HepG2 (cell line): ENCODE results near the gene TACC2. TPM values are rescaled to one million over a fixed set of nuclear protein-coding genes. Genes with fewer than 3 reads are reported as not detected.

Experiments
- ATAC-seq: fragments of 200-7000 bp; cut with Tn5 transposase; 3 replicates; pipeline ENCODE4 v1.9.1; 2020; ENCODE audit warnings: mild to moderate bottlenecking, moderate library complexity
- BruUV-seq: library from RNA; stranded (reverse); fragments of 400-500 nt; replicated peaks from 2 replicates; lab custom pipeline; 2021; lab: Mats Ljungman, UMichigan
- CTCF ChIA-PET: fragments of 300-600 bp; formaldehyde crosslinking; extraction: SDS; loops from one replicate; lab custom pipeline; 2021; ENCODE audit warnings: low total read pairs, inconsistent platforms, low intra/inter-chr PET ratio; lab: Yijun Ruan, JAX
- POLR2A ChIA-PET: fragments of 350-600 bp; sonication (Branson Sonifier 250); formaldehyde crosslinking; loops from one replicate; lab custom pipeline; 2020; ENCODE audit warnings: antibody characterized with exemption, inconsistent platforms; lab: Yijun Ruan, JAX
- DNase-seq: peaks from one replicate; pipeline ENCODE4 v3.0.0-alpha.2; 2015; ENCODE audit warnings: low spot score
- FAIRE-seq: peaks from 3 replicates; lab custom pipeline; 2011; peaks lifted over from hg19 to GRCh38; lab: Jason Lieb, UNC
- H2AFZ ChIP-seq: one replicate; pipeline ENCODE4 v1.6.1; 2011; ENCODE audit warnings: low read length, inconsistent platforms
- H3K27ac ChIP-seq: fragments of 300-600 bp; 3 replicates; pipeline ENCODE4 v1.8.0; 2011; ENCODE audit warnings: mixed run types, mild to moderate bottlenecking, mixed read lengths, low read length, inconsistent platforms; ENCODE audit not compliant: insufficient read depth; ENCODE audit errors: extremely low read length
- H3K27me3 ChIP-seq, 2 experiments: fragments of 200-600 bp in 1 of 2; 2 replicates in 1 of 2; 3 replicates in 1 of 2; pipeline versions ENCODE4 v1.6.0 to v1.8.0; 2011; ENCODE audit warnings: low read length in 2 of 2, mild to moderate bottlenecking in 2 of 2, moderate library complexity in 2 of 2, inconsistent platforms in 1 of 2; ENCODE audit not compliant: insufficient read depth in 2 of 2, control insufficient read depth in 1 of 2
- H3K36me3 ChIP-seq, 2 experiments: fragments of 200-600 bp in 1 of 2; replicated peaks in 1 of 2; 2 replicates in 1 of 2; 3 replicates in 1 of 2; pipeline versions ENCODE4 v1.5.1 to v1.8.0; 2011; ENCODE audit warnings: low read length in 2 of 2, inconsistent platforms in 1 of 2; ENCODE audit not compliant: insufficient read depth in 2 of 2, control insufficient read depth in 1 of 2
- H3K4me1 ChIP-seq: 2 replicates; pipeline ENCODE4 v1.5.1; 2012; ENCODE audit warnings: low read length, inconsistent platforms; ENCODE audit not compliant: insufficient read depth
- H3K4me2 ChIP-seq: 2 replicates; pipeline ENCODE4 v1.6.0; 2011; ENCODE audit warnings: low read depth, low read length, inconsistent platforms
- H3K4me3 ChIP-seq, 3 experiments: fragments of 200-600 bp in 1 of 3; sonication (generic), shearing (Covaris generic) in 1 of 3; replicated peaks in 1 of 3; 2 replicates each; pipeline ENCODE4 v1.5.1; 2011 to 2016; ENCODE audit warnings: low read length in 3 of 3, inconsistent platforms in 2 of 3, low read depth in 2 of 3, mild to moderate bottlenecking in 2 of 3, control low read depth in 1 of 3, mixed read lengths in 1 of 3; ENCODE audit not compliant: insufficient read depth in 1 of 3
- H3K79me2 ChIP-seq: one replicate; pipeline ENCODE4 v1.6.1; 2011; ENCODE audit warnings: low read length, inconsistent platforms; ENCODE audit not compliant: insufficient read depth
- H3K9ac ChIP-seq: 2 replicates; pipeline ENCODE4 v1.6.0; 2011; ENCODE audit warnings: mild to moderate bottlenecking, low read depth, low read length, inconsistent platforms; ENCODE audit not compliant: insufficient read depth
- H3K9me3 ChIP-seq: 2 replicates; pipeline ENCODE4 v1.5.1; 2012; ENCODE audit warnings: mild to moderate bottlenecking, low read length
- H4K20me1 ChIP-seq: 2 replicates; pipeline ENCODE4 v1.6.0; 2011; ENCODE audit warnings: inconsistent platforms, mild to moderate bottlenecking, low read length, moderate library complexity; ENCODE audit not compliant: insufficient read depth
- ARID5B ChIP-seq: IDR thresholded peaks from 2 replicates; pipeline ENCODE4 v1.4.0; 2020; ENCODE audit warnings: mild to moderate bottlenecking, missing genetic modification reagents
- ASH2L ChIP-seq: fragments of 300-600, 200-600 bp; sonication (generic); IDR thresholded peaks from 2 replicates; pipeline ENCODE4 v1.7.0; 2017; ENCODE audit warnings: low read depth, mild to moderate bottlenecking, moderate library complexity, mixed read lengths, low read length; ENCODE audit not compliant: insufficient read length
- CSRNP2 ChIP-seq: sonication (generic); formaldehyde crosslinking; conservative IDR thresholded peaks from 2 replicates; pipeline ENCODE4 v1.8.0; 2022; ENCODE audit warnings: low read depth, missing genetic modification reagents
- DMAP1 ChIP-seq: IDR thresholded peaks from 2 replicates; pipeline ENCODE4 v1.6.1; 2016
- KAT2B ChIP-seq: fragments of 150-350 bp; IDR thresholded peaks from 2 replicates; pipeline ENCODE4 v1.6.1; 2014; ENCODE audit warnings: low read depth, low read length, borderline replicate concordance
- NR3C1 ChIP-seq: sonication (generic); formaldehyde crosslinking; IDR thresholded peaks from 2 replicates; pipeline ENCODE4 v1.4.0; 2020; ENCODE audit warnings: missing genetic modification reagents
- PATZ1 ChIP-seq: sonication (generic); formaldehyde crosslinking; IDR thresholded peaks from 2 replicates; pipeline ENCODE4 v1.4.0; 2020; ENCODE audit warnings: missing genetic modification reagents
- SIX4 ChIP-seq: sonication (generic); formaldehyde crosslinking; IDR thresholded peaks from 2 replicates; pipeline ENCODE4 v1.4.0; 2020; ENCODE audit warnings: missing genetic modification reagents
- THAP7 ChIP-seq: sonication (generic); formaldehyde crosslinking; IDR thresholded peaks from 2 replicates; pipeline ENCODE4 v1.8.1; 2023; ENCODE audit warnings: mild to moderate bottlenecking, missing genetic modification reagents
- ZMYM4 ChIP-seq: sonication (generic); formaldehyde crosslinking; IDR thresholded peaks from 2 replicates; pipeline ENCODE4 v1.8.1; 2023; ENCODE audit warnings: mild to moderate bottlenecking, missing genetic modification reagents
- ZNF281 ChIP-seq: sonication (generic); formaldehyde crosslinking; IDR thresholded peaks from 2 replicates; pipeline ENCODE4 v1.4.0; 2020; ENCODE audit warnings: missing genetic modification reagents, borderline replicate concordance
- WGBS: methylation state at CpG from one replicate; pipeline ENCODE4 v1.1.6; 2017; ENCODE audit warnings: low lambda C conversion rate; 5-methylcytosine and 5-hydroxymethylcytosine counted together
- in situ Hi-C: cut with HindIII; loops from 2 replicates; pipeline ENCODE4 v1.10.0; 2017; ENCODE audit warnings: low pct_unique_long_range_greater_than_20kb; ENCODE audit not compliant: extremely low pct_ligation_motif_present
- intact Hi-C: fragments of 100-400 bp; cut with micrococcal nuclease; formaldehyde crosslinking; loops from one replicate; pipeline ENCODE4 v1.10.0; 2022; ENCODE audit not compliant: unreplicated experiment
- polyA plus RNA-seq, 8 experiments: library from polyadenylated mRNA; depleted of rRNA in 3 of 8; stranded (reverse) in 7 of 8; unstranded in 1 of 8; fragments of >200 nt; fragmentation: Illumina TruSeq in 4 of 8; extraction: Trizol in 4 of 8; gene quantifications; 2 replicates each; pipeline versions ENCODE4 v1.2.1 to v1.2.3, GENCODE V29; 2011 to 2016; ENCODE audit warnings: low read depth in 4 of 8, missing spikeins in 1 of 8, mixed read lengths in 1 of 8; ENCODE audit not compliant: insufficient read depth in 1 of 8
- total RNA-seq, 5 experiments: library from RNA; depleted of rRNA; stranded (reverse); fragments of >200 nt; fragmentation: Illumina TruSeq; extraction: Trizol; gene quantifications; 2 replicates each; pipeline ENCODE4 v1.2.3, GENCODE V29; 2016; ENCODE audit warnings: low read depth in 1 of 5

Gene TACC2
- total and polyA plus RNA-seq, 2 of the 13 experiments (the other 11 are each of a cell fraction or from before 2014, with no cell fraction given): 11.8 to 16.0 TPM

GRCh38 chr10:122044045-122044661, 55.2 kb downstream of the TACC2 start:
- peak overlapping the region; percentile 29; the same call in 1 of the 2 replicates for H3K9ac ChIP-seq
- peaks cover 85% of the 10 kb centered on the region for H3K4me1 ChIP-seq
- in situ Hi-C loops: no loop called here
- H2AFZ ChIP-seq: no peak overlapping the region
- peaks cover 8% of the 10 kb centered on the region for H3K79me2 ChIP-seq
- H3K27ac ChIP-seq: peak overlapping the region; percentile 62
- peak; percentile 75 for ATAC-seq
- peak; percentile 76 for DNase-seq
- 60% methylated on average over 11 of the region's 13 CpGs for WGBS
- peak; percentile 87 for FAIRE-seq
- no peaks in the 10 kb centered on the region for H4K20me1 ChIP-seq
- H3K4me3 ChIP-seq: peak overlapping the region in 2 of 3 experiments; percentile 13; a peak in 2 of 6 replicates
- ChIA-PET CTCF (no interaction called here), POLR2A (interaction anchor here (1.0 to 2.1 kb wide), 6 partner anchors 11 to 113 kb away, joined by 3 to 11 read pairs (median 4); no protein-coding TSS in a partner anchor)
- peak overlapping the region; percentile 69 for H3K4me2 ChIP-seq
- H3K36me3 ChIP-seq: no peaks in the 10 kb centered on the region
- H3K9me3 ChIP-seq: no peaks in the 10 kb centered on the region
- no TSS peak for BruUV-seq
- no peaks in the 10 kb centered on the region for H3K27me3 ChIP-seq
- intact Hi-C loops: loop anchor here (10.0 kb wide), 1 partner anchor 221 kb away; no protein-coding TSS in a partner anchor
- peak; percentile 61 for TF ChIP-seq ARID5B (CRISPR knock-in tag)
- no peak for TF ChIP-seq CSRNP2 (CRISPR knock-in tag)
- TF ChIP-seq NR3C1: no peak
- TF ChIP-seq ZNF281 (CRISPR knock-in tag): no peak
- no peak for TF ChIP-seq DMAP1 (CRISPR knock-in tag)
- peak; percentile 97 for TF ChIP-seq SIX4 (CRISPR knock-in tag)
- TF ChIP-seq PATZ1 (CRISPR knock-in tag): peak; percentile 33; the same call in 1 of the 2 replicates
- no peak for TF ChIP-seq KAT2B
- peak; percentile 80 for TF ChIP-seq ZMYM4 (CRISPR knock-in tag)
- peak; percentile 64 for TF ChIP-seq ASH2L
- 0 out of 2 replicates have a peak, but pooled peaks have one; percentile 8 for TF ChIP-seq THAP7
